ENCODE results near the gene CLDN1.

DNA sequence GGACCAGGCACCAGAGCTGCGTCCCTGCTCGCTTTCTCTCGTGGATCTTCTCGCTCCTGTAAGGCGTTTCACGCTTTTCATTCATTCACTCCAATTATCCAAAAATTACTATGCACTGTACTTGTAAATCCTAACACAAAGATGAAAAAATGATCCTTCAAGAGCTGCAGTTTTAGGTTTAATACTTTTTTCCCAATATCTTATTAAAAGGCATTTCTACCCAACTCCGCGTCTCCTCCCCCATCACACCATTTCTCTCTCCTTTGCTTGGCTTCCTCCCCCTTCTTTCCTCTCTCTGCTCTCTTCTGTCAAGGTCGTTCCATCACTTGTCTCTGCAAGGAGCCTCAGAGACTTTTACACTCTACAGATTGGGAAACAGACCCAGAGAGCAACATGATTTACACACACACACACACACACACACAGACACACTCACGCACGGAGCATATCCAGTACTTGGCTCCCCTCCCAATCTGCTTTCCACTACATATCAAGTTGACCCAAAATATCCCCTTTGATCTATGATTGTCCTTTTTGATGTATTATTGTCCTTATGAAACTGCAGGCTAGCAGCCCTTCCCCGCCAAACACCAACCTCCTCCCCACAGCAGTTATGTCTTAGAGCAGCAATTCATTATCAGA lies 479 bp upstream of the CLDN1 start:
- TF ChIP-seq ZNF565 (CRISPR knock-in tag; conservative IDR thresholded peaks at IDR 0.05; ENCODE audit: low read depth) (no peak), ISL1 (CRISPR knock-in tag; IDR thresholded peaks at IDR 0.05) (no peak), OSR1 (CRISPR knock-in tag; IDR thresholded peaks at IDR 0.05) (no peak), ZFP30 (CRISPR knock-in tag; IDR thresholded peaks at IDR 0.05) (no peak), ZNF8 (CRISPR knock-in tag; IDR thresholded peaks at IDR 0.05) (no peak)
- TF ChIP-seq, protein P1, sequence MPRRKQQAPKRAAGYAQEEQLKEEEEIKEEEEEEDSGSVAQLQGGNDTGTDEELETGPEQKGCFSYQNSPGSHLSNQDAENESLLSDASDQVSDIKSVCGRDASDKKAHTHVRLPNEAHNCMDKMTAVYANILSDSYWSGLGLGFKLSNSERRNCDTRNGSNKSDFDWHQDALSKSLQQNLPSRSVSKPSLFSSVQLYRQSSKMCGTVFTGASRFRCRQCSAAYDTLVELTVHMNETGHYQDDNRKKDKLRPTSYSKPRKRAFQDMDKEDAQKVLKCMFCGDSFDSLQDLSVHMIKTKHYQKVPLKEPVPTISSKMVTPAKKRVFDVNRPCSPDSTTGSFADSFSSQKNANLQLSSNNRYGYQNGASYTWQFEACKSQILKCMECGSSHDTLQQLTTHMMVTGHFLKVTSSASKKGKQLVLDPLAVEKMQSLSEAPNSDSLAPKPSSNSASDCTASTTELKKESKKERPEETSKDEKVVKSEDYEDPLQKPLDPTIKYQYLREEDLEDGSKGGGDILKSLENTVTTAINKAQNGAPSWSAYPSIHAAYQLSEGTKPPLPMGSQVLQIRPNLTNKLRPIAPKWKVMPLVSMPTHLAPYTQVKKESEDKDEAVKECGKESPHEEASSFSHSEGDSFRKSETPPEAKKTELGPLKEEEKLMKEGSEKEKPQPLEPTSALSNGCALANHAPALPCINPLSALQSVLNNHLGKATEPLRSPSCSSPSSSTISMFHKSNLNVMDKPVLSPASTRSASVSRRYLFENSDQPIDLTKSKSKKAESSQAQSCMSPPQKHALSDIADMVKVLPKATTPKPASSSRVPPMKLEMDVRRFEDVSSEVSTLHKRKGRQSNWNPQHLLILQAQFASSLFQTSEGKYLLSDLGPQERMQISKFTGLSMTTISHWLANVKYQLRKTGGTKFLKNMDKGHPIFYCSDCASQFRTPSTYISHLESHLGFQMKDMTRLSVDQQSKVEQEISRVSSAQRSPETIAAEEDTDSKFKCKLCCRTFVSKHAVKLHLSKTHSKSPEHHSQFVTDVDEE (CRISPR knock-in tag; IDR thresholded peaks at IDR 0.05), result no peak
